D721Med (cell line): ENCODE results near the gene COL15A1.

Experiments
- DNase-seq: peaks from one replicate; pipeline ENCODE4 v3.0.0; 2011; ENCODE audit warnings: low spot score; ENCODE audit not compliant: insufficient read length
- FAIRE-seq: peaks from 2 replicates; lab custom pipeline; 2011; peaks lifted over from hg19 to GRCh38; lab: Jason Lieb, UNC
- CTCF ChIP-seq: IDR thresholded peaks from 2 replicates; pipeline ENCODE4 v1.5.1; 2012; ENCODE audit warnings: mild to moderate bottlenecking, control low read depth; ENCODE audit not compliant: insufficient read depth; ENCODE audit errors: missing control alignments

COL15A1 gene

GRCh38 chr9:99113414-99114048 lies 169.8 kb downstream of the COL15A1 start:
- FAIRE-seq (no peak), DNase-seq (no peak)
- TF ChIP-seq CTCF, result no peak

GRCh38 chr9:99114049-99114440 lies 170.3 kb downstream of the COL15A1 start:
- TF ChIP-seq CTCF, result no peak
- peak; percentile 72 for FAIRE-seq
- DNase-seq, result no peak

GRCh38 chr9:99114846-99115500 lies 171.3 kb downstream of the COL15A1 start:
- TF ChIP-seq CTCF, result no peak
- FAIRE-seq, result no peak

GRCh38 chr9:99116003-99116411 lies 172.3 kb downstream of the COL15A1 start:
- TF ChIP-seq CTCF, result no peak
- no peak for FAIRE-seq
- no peak for DNase-seq

More at GRCh38 chr9:99114846-99115500, 171.3 kb downstream of the COL15A1 start:
- no peak for DNase-seq

- TF ChIP-seq CTCF, result no peak
- DNase-seq, result no peak
- FAIRE-seq, result no peak
These were observed 175.2 kb downstream of the COL15A1 start for GRCh38 chr9:99118782-99119466.

- no peak for DNase-seq
- FAIRE-seq, result peak; percentile 55
- no peak for TF ChIP-seq CTCF
These were observed 176.4 kb downstream of the COL15A1 start for GRCh38 chr9:99119976-99120655.
